ENCODE results near the gene RNASE2.
"Not testable (repeated sequence)": the region's sequence is repeated elsewhere in the genome, so short reads cannot be mapped to it uniquely, and the experiment has no call there.

RNASE2 gene

DNA sequence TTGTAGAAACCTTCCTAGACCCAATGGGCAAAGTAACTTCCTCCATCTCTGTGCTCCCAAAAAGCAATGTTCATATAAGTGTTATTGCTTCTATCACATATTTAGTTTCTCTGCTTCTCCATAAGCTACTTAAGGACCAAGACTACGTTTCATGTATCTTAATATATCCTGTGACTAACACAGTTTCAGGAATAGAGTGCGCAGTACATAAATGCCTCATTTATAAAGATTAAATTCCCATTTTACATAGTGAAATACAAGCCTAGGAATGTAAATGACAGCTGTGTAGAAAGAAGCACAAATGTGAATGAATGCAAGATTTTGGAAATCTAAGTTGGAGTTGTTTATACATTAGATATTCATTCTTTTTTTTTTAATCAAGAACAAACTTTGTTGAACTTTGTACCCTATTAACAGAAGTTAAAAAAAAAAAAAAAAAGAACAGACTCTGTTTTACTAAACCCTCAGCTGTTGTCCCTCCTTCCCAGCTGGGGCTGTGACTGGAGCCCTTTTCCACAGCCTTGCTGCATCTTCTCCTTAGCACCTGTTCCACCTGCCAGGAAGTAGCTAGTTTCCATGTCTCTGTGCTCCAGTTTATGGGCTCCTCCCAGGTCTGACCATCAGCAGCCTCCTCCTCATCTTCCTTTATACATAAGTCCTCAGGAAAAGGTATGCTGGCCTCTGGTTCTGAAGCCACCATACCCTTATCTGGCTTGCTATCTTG is 27.5 kb downstream of the RNASE2 start:
- DNase-seq (ENCODE audit: low spot score), result no peak

DNA sequence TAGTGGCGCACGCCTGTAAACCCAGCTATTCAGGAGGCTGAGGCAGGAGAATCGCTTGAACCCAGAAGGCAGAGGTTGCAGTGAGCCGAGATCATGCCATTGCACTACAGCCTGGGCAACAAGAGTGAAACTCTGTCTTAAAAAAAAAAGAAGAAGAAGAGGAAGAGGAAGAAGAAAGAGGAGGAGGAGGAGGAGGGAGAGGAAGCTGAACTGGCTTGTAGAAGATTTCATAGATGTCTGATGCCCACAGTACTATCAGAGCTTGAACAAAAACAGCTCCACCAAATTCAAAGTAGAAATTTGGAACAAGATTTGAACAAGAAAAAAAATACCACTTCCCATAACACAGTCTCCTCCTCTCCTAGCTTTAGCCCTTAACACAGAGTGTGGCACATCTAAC is 30.4 kb downstream of the RNASE2 start:
- not testable (repeated sequence) for DNase-seq (ENCODE audit: low spot score)

DNA sequence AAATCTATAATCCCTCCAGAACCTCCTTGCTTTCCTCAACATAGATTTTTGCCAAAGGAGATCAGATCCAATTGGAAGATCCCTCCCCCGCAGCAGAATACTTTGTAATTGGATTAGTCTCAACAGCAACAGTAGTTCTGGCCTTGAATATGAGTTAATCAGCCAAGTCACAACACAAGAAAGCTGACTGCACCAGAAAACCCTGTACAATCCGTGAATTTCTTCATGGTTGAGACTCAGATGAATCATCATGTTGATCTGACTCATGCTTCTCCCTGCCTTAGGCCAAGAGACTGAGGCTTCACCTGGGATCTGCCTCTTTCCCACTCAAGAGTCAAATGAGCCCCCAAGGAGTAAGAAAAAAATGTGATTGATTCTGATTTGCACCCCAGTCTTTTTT is 31.5 kb downstream of the RNASE2 start:
- no peak for DNase-seq (ENCODE audit: low spot score)

DNA sequence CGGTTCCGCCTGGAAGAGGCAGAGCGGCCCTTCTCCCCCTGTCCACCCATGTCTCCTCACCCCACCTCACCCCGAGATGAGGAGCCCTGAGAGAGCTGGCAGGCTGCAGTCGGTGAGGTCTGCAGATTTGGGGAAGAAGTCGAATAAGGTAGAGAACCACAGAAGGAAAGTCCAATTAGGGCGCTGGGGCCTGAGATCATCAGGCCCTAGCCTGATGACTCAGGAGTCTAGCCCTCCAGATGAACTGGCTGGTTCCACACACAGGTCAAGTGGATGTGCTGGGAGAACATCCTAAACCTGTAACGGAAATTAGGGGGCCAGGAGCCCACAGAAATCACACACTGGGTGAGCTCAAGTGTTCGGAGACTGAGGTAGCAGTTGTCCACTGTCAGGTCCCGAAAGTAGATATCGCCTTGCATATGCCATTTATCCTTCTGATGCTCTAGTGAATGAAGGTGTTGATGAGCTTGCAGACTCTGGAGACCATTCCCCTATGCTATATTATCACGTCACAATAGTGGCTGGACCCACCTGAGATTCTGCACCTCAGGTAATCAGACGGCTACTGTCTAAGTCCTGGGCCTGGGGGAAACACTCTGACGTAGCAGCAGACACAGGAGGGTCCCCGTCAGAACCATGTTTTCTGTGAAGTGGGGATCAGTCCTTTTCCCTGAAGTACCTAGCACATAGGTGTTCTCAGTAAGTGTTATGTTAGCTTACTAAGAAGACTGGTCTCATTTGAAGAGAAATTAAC is 33.6 kb downstream of the RNASE2 start:
- DNase-seq (ENCODE audit: low spot score), result no peak

DNA sequence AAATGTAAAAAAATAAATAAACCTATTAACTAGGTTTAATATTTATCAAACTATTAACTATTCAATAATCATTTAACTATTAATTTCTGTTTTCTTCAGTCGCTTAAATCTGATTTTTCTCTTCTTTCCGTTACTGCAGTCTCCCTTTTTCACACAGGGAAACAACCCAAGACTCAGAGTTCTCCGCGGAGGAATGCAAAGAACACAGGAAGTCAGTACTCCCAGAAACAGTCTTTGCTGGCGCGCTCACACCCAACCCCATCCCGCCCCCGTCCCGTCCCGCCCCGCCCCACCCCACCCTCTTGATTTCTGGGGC is 34.1 kb downstream of the RNASE2 start:
- DNase-seq (ENCODE audit: low spot score), result no peak

DNA sequence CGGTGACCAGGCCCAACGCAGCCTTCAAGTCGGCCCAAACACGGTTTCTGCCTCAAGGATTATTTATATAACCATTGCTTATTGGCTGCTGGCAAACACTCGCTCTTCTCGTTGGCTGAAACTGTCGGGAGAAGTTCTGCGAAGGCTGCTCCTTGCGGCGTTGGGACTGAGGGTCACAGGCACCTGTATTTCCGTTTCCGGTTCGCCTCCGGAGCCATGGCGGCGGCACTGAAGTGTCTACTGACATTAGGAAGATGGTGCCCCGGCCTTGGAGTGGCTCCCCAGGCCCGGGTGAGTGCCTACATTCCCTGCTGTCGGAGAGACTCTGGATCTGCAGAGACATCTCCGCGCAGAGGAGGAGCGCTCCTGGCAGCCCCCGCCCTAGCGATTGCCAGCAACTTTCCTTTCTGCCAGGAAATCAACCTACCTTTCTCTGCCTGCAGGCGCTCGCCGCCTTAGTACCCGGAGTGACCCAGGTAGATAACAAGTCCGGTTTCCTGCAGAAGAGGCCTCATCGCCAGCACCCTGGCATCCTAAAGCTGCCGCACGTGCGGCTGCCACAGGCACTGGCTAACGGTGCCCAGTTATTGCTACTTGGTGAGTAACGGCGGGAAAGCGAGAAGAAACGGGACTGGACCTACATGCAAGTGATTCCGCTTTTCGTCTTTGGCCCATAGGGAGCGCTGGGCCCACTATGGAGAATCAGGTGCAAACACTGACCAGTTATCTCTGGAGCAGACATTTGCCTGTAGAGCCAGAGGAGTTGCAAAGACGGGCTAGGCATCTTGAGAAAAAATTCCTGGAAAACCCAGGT is 34.7 kb downstream of the RNASE2 start, which contains the start of gene METTL17:
Gene METTL17 (plus strand): TSS at position 194 of the 814 bp plus-strand sequence. CDS start 23 bp downstream, at position 217.
- peak; percentile 92 for DNase-seq (ENCODE audit: low spot score)

DNA sequence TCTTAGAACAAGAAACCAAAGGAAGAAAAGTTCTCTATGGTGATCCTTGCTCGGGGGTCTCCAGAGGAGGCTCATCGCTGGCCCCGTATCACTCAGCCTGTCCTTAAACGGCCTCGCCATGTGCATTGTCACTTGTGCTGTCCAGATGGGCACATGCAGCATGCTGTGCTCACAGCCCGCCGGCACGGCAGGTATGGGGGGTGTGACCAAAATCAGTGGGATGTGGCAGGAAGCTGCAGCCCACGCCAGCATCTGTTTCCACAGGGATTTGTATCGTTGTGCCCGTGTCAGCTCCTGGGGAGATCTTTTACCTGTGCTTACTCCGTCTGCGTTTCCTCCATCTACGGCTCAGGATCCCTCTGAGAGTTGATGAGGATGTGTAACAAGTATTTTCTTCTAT is 41.2 kb downstream of the RNASE2 start:
- no peak for DNase-seq (ENCODE audit: low spot score)

DNA sequence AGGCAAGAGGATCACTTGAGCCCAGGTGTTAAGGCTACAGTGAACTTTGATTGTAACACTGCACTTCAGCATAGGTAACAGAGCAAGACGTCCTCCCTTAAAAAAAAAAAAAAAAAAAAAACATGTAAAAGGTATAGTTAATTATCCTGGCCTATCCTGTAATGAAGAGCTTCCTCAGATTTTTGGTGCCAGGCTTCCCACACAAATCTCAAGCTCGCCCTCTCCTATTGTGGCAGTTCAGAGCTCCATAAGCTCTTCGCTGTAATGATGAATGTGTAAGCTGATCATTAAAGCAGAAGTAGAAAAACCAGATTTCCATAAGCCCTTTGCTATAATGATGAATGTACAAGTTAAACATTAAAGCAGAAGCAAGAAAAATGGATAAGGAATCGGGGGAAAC is 41.8 kb downstream of the RNASE2 start:
- DNase-seq (ENCODE audit: low spot score), result no peak

DNA sequence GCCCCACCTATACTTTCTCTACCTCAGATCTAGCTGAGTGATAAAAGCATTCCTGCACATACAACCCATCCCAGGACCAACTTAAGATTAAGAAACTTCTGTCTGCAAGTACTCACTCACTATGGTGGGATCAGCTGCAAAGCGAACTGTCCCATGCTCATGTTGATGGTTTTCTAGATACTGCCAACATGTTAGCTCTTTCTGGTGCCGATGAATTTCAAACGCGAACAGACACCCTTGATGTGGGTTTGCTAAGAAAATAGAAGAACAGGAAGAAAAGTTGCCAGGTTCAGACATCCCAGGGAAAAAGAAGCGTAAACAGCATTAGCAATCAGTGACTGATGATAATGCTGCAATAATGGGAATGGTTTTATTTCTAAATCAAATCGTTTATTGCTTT is 42.3 kb downstream of the RNASE2 start:
- DNase-seq (ENCODE audit: low spot score), result no peak

DNA sequence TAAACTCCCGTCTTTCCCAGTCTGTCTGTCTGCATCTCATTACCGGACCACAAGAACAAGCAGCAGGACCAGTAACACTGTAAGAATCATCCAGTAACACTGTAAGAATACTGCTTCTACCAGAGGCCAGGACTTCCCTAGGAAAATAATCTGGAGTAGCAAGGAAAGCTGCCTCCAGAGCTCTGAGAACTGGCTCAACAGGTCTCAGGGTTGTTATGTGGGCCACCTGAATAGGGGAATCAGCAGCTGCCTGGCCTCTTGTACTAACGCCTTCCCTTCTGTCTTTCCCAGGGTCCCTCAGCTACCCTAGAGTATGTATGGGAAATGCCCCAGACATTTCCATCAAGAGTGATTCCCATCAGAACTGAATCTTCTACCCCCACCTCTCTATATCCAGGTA is 42.9 kb downstream of the RNASE2 start:
- DNase-seq (ENCODE audit: low spot score), result no peak

DNA sequence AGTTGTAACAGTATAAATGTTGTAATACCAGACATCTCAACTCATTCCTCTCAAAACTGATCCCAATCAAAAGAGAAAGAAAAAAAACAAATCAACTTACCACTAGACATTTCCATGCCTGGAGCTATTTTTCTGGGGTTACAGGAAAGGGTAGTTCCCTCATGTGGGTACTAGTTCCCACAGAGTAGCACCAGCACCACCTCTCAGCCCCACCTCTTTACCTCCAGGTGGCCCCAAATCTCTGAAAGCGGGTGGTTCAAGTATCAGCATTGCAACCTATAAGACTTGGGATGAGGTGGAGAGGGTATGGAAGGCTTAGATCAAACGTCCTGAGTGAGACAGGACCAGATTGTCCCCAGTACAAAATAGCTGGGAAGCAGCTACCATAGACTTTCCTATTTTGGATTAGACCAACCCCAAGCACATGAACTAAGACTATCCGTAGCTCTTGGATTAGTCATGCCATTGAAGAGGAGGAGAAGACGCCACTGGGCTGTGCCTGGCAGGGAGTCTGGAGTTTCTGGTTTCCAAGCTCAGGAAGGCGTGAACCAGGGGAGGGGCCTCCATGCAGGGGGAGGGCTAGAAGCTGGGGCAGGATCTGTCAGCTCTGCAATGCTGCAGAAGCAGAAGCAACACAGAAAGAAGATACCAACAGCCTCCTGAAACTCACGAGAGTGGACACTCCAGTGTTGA is 43.5 kb downstream of the RNASE2 start, which contains the start of gene SLC39A2:
Gene SLC39A2 (plus strand): TSS at position 620 of the 693 bp plus-strand sequence. CDS start 154 bp downstream, outside the sequence.
- peak; percentile 76 for DNase-seq (ENCODE audit: low spot score)

DNA sequence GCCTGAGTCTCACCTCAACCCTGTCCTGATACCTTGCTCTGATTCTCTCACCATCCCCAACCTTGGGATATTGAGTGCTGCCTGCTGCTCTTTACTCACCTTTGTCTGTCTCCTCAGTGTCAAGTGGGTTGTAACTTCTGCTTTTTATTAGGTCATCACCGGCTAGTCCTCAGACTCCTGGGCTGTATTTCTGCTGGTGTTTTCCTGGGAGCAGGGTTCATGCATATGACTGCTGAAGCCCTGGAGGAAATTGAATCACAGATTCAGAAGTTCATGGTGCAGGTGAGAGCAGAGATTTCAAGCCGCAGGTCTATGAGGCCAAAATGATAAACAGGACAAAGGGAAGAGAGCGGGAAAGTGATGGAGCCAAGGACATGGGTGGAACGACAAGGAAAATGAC is 44.3 kb downstream of the RNASE2 start:
- no peak for DNase-seq (ENCODE audit: low spot score)

DNA sequence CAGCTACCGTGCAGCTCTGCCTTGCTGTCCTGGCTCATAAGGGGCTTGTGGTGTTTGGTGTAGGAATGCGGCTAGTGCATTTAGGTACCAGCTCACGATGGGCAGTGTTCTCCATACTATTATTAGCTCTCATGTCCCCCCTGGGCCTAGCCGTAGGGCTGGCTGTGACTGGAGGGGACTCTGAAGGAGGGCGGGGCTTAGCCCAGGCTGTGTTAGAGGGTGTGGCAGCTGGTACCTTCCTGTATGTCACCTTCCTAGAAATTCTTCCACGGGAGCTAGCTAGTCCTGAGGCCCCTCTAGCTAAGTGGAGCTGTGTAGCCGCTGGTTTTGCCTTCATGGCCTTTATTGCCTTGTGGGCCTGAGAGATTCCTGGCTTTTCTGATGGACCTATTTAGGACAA is 45.9 kb downstream of the RNASE2 start:
- DNase-seq (ENCODE audit: low spot score), result no peak

DNA sequence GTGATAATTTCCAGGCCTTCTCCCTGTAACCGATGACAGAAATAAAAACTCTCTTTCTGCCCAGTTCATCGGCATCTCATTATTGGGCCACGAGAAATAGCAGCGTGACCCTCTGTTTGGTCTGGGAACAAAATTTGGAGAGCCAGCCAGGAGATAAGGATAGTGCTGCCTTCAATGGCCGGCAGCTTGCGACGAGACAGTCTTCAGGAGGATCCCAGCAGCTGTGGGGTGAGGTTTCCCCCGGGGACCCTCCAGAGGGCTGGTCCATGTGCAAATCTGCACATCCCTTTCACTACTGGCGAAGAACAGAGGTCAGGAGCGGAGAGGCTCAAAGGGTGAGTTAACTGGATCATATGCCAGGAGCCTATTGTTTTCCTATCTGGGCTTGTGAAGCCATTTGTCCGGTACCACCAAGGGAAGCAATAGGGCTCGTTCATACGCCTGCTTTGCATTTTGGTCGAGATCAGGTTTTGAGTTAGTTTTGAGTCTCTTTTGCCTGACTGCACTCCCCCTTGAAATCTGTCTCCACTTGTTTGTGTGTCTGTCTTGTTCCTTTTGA is 48.6 kb downstream of the RNASE2 start:
- DNase-seq (ENCODE audit: low spot score), result no peak

Data from iPS-NIHi11 (cell line).